ENCODE data around the gene MATCAP1.

The MATCAP1 gene

DNA sequence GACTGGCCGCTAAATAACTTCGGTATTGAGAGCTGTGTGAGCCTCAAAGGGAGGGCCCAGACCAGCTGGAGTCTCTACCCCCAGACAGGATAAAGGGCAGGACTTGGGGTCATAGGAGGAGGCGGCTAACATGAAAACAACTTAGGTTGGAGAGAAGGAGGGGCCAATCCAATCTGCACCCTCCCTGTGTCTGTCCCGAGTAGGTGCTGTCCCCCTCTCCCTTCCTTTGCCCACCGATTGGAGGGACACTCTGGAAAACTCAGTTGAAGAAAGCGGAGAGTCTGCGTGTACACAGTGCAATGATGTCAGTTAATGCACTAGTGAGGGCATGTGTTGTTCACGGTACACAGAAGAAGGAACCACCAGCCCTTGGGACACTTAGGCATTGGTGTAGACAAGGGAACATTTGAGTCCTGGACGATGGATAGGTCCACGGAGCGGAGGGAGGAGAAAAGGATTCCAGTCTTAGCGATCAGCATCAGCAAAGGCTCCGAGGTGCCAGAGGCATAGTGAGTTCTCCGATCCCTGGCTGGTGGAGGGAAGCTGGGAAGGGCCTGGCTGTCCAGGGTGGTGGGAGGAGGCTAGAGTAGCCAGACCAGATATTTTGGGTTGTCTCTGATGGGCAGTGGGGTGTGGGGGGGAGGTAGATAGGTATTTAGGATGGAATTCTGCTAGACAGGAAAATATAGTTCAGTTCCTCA, 12.7 kb downstream of the MATCAP1 start:
- DNase-seq = no peak

DNA sequence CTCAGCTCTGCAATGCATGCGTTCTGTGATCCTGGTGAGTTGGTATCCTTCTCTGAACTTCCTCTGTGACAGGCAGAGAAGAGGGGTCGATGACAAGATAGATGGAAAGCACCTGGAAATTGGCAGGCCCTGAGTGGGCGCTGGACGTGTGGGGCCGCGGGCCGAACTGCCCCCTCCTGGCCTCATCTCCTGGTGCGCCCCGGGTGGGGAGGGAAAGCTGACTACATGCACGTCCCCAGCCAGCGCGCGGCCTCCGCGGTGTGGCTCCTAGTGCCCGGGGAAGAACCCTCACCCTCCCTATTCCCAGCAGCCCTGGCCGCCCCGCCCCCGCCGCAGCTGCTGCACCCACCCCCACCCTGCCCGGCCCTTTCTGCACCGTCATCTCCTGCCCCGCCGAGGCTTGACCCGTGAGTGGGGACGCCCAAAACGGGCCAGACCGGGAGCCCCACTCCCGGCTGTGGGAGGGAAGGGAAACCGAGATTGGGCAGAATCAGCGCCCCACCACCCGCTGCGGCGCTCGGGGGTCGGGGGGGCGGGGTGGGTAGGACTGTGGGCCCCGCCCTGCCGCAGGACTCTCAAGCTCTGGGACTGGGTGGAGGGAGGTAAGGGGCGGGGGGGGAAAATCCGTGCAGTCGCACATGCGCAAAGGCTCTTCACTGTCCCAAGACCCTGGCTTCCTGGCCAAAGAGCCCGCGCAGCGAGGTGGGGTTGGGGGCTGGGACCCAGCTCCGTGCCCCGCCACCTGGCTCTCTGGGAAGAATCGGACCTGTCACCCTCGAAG, 13.4 kb downstream of the MATCAP1 start, which contains the start of gene NOL3:
Gene NOL3, plus strand, starts transcription at position 371 of the 781 bp plus-strand sequence.
- no peak for DNase-seq

DNA sequence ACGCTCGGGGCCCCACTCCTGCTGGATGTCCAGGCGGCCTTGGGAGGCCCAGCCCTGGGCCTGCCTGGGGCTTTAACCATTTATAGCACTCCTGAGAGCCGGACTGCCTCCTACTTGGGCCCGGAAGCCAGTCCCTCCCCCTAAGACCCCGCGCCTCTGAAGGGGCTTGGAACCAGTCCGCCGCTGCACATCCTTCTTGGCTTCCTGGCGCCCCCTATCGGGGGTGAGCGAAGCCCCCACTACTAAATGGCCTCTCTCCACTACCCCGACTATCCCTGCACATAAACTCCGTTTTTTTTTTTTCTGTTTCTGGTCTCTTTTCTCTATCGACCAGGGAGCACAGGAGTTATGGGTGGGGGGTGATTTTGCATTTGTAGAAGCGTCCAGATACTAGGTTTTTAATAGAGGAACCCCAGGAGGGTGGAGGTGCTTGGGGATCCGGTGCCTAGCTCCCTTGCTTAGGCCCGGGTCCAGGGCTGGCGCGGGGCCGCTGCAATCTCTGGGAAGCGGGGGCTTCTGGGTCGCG, 14.1 kb downstream of the MATCAP1 start:
- DNase-seq = no peak

DNA sequence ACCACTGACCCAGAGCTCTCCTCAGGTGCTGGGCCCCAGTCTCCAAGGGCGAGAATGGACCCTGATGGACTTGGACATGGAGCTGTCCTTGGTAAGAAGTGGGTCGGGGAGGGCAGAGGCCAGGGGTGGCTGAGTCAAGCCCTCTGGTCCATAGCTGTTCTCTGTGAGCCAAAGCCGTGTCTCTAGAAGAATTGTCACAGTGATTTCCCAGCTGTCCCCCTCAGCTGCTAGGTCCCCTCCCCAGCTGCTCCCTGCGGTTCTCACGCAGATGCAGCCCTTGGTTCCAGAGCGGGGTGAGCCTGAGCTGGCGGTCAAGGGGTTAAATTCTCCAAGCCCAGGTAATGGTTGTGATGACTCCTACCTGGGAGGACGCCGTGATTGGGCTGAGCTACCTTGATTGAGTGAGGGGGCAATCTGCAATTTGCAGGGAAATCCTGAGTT, 14.7 kb downstream of the MATCAP1 start:
- no peak for DNase-seq

DNA sequence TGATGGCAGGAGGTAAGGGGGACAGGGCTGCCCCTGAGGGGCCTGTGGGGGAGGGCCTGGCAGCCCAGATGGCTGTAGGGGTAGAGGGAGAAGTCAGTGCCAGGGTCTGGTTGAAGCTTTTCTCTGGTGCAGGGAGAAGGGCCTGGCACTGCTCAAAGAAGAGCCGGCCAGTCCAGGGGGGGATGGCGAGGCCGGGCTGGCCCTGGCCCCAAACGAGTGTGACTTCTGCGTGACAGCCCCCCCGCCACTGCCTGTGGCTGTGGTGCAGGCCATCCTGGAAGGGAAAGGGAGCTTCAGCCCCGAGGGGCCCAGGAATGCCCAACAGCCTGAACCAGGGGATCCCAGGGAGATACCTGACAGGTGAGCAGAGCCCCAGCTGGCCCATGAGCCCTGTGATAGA, 16.2 kb downstream of the MATCAP1 start:
- DNase-seq = no peak

DNA sequence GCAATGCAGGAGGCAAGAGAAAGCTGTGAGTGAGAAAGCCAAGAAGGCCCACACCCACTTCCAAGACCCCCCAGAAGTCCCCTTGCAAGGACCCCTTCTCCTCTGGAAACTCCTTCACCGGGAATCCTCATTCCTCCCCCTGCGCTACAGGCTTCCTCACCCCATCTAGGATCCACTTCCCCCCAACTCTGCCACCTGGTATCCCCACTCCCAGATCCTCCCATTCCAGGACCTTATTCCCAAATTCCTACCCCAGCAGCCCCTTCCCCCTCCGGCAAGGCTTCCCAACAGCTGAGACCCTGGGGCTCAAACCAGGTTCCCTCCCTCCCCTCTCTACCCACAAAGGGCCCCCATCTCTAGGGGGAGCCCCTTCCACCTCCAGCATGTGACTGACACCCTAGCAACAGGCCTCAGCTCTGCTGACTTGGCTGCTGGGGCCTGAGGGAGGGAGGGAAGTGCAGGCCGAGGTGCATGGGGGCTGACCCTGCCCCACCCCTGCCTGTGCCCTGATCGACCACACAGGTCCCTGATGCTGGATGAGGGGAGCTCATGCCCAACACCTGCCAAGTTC, 17.1 kb downstream of the MATCAP1 start:
- no peak for DNase-seq

DNA sequence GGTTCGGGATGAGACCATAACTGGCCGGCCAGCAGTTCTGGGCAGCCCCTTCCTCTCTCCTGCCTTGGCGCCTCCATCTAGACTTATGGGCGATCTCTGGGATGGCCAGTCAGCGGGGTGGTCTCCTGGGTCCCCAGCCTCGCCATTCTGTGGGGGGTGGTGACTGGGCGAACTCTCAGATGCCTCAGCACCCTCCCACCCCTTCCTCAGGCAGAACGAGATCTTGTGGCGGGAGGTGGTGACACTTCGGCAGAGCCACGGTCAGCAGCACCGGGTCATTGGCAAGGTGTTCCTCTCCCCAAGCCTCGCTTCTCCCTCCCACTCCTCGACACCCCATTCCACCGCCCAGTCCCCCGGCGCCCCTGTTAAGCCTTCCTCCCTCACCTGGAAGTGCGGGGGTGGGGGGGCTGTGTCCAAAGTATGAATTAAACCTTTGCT, 17.6 kb downstream of the MATCAP1 start:
- no peak for DNase-seq

DNA sequence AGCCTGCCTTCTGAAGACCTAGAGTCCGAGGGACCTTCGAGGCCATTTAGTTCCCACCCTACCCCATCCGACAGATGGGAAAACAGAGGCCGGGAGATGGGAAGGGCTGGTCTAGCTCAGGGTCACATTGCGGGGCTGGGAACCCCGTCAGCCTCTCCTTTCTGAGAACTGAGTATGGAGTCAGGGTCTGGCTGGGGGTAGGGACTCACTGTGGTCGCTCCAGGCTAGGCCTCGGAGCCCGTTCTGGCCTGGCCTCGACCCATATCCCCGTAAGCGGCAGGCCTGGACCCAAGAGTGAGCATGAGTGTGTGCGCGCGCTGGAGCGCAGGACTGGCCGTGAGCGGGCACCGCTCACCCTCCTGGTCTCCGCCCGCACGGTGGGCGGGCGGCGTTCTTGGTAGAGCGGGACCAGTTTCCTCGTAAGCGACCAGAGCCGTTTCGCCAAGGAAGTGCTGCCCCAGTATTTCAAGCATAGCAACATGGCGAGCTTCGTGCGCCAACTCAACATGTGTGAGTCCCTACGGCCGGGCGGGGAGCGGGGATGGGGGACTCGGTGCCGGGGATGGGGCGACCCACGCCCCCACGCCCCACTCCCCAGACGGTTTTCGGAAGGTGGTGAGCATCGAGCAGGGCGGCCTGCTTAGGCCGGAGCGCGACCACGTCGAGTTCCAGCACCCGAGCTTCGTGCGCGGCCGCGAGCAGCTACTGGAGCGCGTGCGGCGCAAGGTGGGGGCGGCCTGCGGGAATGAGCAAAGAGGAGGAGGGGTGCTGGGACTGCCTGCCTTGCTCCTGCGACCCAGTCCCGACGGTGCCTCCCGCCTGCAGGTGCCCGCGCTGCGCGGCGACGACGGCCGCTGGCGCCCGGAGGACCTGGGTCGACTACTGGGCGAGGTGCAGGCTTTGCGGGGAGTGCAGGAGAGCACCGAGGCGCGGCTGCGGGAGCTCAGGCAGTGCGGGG, 18.4 kb downstream of the MATCAP1 start:
- no peak for DNase-seq

DNA sequence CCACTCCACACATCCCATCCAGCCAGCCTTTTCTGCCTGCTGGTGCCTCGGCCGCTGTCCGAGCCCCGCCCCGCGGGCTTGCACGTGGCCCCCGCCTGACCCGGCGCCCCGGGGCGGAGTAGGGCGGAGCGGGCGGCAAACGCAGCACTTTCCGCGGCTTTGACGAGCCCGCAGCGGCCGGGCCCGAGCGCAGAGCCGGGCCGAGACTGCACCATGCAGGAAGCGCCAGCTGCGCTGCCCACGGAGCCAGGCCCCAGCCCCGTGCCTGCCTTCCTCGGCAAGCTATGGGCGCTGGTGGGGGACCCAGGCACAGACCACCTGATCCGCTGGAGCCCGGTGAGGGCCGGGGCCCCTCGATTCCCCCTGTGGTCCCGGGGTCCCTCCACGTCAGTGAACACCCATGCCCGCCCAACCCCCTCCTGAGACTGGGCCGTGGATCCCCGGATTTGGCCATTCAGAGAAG, 19.1 kb downstream of the MATCAP1 start, which contains the start of gene HSF4:
Gene HSF4, plus strand, starts transcription at position 147 of the 463 bp plus-strand sequence. Its CDS starts 67 bp downstream, at position 214.
- no peak for DNase-seq

DNA sequence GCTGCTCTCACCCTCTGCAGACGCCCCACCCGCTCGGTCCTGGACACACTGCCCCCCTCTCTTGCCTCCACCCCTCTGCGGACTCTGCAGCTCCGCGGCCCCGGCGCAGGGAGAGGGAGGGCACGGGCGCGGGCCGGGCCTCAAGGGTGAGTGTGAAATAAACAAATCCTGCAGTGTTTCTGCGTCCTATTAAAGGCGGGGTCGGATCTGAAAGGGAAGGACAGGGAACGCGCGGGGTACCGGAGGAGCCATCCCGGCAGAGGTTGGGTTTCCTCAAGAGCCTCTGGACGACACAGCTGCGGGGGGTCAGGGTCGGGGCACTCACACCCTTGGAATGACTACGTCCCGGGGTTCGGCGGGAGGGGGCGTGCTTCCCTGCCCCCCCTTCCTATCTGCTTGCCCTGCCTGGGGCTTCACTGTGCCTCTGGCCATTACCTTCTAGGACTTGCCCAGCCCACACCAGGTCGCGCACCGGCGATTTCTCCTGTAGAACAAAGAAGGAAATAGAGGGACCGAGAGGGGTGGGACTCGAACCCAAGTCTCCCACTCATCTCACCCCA, 19.7 kb downstream of the MATCAP1 start:
- DNase-seq = no peak

DNA sequence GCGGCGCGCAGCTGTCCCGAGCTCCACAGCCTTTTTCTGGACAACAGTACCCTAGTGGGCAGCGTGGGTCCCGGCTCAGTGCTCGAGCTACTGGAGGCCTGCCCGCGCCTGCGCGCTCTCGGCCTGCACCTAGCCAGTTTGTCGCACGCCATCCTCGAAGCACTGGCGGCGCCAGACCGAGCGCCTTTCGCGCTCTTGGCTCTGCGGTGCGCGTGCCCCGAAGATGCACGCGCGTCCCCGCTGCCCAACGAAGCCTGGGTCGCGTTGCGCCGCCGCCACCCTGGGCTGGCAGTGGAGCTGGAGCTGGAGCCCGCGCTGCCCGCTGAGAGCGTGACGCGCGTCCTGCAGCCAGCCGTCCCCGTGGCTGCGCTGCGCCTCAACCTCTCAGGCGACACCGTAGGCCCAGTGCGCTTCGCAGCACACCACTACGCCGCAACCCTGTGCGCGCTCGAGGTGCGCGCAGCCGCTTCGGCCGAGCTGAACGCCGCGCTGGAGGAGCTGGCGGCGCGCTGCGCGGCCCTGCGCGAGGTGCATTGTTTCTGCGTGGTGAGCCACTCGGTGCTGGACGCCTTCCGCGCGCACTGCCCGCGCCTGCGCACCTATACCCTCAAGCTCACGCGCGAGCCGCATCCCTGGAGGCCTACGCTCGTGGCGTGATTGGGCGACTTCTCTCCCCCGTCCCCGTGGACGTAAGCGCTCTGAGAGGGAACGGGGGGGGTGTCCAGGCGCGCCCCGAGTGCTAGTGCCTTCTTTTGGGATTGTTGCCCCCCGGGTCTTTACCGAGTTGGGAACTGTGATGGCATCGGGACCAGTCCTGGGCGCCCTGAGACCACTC, 20.4 kb downstream of the MATCAP1 start:
- peak; percentile 48 for DNase-seq

DNA sequence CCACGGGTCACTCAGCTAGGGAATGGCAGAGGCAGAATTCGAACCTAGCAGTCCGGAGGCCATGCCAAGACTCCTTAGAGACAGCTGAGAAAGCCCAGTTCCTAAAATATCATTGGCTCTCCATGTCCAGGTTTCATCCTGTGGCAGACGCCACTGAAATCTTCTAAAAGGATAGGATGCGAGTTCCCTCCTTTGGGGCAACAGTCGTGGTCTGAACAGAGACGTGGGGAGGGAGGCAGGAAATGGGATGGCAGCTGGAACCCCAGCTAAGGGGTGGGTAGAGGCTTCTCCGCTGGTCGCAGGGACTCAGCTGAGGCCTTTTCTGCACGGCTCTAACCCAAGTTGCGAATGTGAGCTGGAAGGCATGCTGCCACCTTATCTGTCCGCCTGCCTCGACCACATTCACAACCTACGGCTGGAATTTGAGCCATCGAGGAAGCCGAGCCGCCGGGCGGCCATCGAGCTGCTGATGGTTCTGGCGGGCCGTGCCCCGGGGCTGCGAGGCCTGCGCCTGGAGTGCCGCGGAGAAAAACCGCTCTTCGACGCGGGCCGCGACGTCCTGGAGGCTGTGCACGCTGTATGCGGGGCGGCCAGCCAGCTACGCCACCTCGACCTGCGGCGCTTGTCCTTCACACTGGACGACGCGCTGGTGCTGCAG, 21.1 kb downstream of the MATCAP1 start:
- no peak for DNase-seq

DNA sequence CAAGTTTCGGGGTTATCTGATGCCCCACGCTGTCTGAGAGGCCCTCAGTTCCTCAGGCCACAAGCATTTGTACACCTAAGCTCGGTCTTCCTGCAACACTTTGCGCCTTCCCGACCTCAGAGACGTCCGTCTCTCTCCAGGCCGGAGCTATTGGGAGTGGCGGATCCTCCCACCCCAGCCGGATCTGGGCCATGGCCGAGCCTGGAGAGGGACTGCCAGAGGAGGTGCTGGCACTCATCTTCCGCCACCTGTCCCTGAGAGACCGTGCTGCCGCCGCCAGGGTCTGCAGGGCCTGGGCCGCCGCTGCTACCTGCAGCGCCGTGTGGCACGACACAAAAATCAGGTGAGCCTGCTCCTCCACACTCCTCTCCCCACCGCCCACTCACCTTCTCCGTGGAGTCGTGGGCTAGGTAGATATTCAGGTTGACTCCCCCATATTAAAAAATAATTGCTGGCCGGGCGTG, 22.1 kb downstream of the MATCAP1 start:
- no peak for DNase-seq

DNA sequence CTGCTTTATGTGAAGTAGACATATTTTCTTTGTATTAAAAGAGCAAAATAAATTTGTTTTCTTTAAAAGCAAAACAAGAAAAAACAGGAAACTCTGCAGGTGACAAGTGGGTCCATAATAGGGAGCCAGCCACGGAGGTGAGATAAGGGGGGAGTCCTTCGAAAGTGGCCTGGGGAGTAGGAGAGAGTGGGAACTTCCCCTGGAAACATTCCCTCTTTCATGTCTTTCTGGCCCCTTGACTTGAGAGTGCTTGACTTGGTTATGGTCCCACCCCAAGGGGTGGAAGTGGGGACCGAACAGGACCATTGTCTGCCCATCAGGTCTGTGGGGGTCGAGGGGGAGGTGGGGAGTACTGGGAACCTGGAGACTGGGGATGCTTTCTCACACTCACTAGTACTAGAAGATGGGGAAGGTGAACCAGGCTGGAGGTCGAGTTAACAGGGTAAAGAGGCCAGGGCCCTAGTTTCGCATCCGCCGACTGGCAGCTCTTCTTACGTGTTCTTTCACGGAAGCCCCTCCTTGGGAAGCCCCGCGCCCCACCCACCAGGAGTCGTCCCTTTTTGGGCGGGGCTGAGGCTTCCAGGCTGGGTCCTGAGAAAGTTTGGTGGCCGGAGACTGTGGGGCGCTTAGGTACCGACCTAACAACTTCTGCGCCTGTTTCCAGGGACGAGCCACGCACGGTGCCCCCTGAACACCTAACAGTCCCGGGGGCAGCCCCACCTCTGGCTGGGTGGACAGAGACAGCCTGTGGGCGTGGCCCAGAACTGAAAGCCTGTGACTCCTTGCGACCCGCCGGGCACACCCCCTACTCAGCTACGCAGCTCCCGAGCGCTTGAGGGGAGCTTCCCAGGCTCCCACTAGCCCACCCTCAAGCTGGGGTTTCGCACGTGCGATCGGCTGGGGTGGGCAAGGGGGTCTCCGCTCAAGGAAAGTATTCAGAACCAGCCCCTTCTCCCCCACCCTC, 24.8 kb downstream of the MATCAP1 start:
- DNase-seq = peak; percentile 88

DNA sequence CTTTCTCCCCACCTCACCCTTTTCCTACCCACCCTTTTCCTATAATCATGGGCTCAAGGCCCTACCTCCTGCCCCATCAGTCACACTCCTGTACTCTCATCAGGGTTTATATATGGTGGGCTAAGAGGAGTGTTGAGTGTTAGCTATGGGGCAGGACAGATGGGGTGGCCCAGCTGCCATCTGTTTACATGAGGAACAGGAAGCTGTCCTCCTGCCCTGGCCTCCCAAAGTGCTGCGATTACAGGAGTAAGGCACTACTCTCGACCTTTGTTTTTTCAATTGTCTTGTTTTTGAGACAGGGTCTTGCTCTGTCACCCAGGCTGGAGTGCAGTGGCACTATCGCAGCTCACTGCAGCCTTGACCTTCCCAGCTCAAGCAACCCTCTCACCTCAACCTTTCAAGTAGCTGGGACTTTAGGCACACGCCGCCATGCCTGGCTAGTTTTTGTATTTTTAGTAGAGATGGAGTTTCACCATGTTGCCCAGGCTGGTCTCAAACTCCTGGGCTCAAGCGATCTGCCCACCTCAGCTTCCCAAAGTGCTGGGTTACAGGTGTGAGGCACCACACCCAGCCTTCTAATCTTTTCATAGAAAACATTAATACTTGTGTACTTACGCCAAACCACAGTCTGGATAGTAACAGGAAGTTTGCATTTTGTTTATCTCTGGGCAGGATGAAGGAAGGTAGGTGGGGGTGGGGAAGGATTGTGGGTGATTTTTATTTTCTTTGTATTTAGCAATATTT, 25.7 kb downstream of the MATCAP1 start:
- peak; percentile 65 for DNase-seq

DNA sequence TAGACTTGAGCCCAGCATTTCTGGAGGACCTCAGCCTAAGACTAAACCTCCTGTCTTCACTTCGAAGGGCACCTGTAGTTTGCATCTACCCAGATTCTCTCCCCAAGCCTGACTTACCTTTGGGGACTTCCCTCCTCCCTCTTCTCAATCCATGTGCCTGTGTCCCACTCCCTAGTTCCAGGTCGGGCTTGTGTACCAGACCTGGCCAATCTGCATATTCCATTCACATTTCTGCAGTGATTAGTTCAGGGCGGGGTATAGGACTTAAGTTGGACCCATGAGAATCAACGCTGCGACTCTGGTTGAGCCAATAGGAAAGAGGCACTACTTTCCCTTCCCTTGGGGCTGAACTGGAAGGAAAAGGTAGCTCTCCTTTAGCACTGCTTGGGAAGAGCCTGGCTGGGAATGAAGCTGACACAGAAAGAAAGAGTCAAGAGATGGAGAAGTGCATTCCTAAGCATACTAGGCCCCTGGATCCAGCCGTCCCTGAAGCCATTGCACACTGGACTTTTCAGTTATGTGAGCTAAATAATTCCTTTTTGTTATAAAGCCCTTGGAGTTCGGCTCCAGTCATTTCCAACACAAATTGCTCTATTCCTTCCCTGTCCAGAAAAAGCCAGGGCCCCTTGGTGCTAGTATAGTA, 26.5 kb downstream of the MATCAP1 start:
- no peak for DNase-seq

DNA sequence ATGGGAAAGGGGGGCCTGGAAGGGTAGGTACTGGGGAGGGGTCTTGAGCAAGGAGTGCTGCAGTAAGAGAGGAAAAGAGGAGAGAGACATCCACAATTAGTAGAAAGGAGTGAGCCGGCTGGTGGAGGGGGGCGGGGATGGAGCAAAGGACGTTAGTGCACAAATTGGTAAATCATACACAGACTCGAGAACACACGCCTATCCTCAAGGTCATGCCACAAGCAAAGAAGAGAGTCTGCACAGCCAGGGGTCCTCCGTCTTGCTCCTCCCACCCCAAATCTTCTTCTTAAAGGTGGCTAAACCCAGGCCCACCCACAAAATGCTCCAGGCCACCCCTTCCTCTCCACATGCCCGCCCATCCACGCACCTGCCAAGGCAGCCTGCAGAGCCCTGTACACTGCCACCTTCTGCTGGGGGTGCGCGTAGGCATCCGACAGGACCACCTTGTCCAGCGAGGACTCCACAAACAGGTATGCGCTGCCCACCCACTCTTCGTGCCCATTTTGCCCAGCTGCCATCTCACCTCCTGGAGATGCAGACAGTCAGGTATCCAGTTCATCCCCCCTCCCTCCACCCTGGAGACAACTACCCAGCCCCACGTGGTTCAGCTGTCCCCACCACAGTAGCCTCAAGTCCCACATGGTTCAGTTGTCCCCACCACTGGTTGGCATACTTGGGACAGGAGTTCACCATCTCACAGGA, 27.5 kb downstream of the MATCAP1 start:
- DNase-seq = no peak

All from central memory CD4-positive, alpha-beta T cell (primary cell).